Endometrium (tissue), 2 donors: Measurements from ENCODE around the gene HIPK3.

Experiments
- FAIRE-seq: peaks from 2 replicates; lab custom pipeline; 2012; peaks lifted over from hg19 to GRCh38; lab: Jason Lieb, UNC
- donor health status: control.
- donor health status: control.

Gene HIPK3

DNA sequence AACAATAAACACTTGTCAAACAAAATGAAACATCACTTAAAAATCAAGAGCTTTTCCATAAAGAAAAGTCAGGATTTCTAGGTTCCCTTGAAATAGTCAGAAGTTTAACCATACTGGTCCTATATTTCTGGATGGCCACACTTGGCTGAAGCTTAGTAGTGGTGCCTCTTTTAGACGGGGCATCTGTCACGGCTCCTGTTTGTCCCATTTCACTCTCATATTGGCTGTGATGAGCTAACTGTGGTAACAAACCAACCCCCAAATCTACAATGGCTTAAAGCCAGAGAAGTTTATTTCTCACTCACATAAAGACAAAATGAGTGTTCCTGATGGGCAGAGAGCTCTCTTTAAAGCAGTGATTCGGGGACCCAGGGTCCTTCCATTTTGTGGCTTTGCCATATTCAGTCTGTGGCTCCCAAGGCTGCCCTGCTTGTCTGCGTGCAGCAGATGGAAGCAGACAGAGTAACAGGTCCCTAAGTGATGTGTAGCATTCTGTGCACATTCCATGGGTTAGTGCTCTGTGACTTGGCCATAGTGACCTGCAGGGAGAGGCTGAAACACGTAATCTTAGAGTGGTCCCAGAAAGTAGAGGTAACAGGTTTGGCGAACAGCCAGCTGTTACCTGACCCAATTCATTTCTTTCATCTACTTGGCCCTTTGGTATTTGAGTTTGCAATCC, 137.4 kb downstream of the HIPK3 start:
- no peak for FAIRE-seq

DNA sequence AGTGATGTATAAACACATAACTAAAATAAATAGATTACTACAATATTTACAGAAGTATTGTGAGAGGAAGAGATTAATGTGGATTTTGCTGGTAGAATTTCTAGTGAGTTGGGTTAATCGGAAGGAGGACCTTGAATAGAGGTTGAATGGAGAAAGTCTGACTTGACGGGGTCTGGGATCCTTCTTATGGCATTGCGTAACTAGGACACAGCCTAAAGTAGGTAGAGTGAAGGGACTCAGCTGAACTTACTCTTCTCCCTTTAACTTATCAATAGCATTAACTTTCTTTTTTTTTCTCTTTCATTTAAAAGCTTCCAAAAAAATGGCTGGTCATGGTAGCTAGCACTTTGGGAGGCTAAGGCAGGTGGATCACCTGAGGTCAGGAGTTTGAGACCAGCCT, 139.2 kb downstream of the HIPK3 start:
- FAIRE-seq, result no peak

DNA sequence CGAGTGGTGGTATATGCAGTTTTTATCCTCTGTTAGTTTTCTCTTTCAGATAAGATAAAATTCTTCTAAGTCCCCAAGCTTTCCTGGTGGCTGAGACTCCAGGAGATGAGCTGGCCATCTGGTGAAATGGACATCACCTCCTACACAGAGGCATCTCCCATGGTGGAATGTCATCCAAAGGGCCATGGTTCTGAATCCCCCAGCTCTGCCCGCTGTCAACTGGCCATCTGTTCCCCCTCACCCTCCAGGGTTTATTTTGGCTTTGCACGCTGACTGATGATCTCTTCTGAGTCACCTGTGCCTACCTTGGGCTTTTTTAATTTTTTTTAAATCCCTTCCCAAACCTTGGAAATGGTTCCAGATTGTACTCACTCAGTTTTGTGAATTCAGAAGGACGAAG, 142.2 kb downstream of the HIPK3 start:
- no peak for FAIRE-seq

DNA sequence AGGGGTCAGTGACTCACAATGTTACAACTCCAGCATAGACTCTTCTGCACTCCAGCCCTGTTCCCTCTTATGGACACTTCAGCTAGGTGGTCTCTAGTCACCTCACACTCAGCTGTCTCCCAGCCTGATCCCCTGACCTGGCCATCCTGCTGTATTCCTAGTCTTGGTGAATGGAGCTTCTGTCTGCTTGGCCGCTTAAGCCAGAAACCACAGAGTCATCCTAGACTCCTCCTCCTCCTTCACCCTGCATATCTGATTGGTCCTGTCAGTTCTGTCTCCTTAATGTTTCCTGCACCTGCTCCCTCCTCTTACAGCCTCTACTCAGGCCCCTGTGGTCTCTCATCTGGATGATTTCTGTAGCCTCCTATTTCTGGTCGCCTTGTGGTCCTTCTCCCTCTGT, 144.9 kb downstream of the HIPK3 start:
- no peak for FAIRE-seq

DNA sequence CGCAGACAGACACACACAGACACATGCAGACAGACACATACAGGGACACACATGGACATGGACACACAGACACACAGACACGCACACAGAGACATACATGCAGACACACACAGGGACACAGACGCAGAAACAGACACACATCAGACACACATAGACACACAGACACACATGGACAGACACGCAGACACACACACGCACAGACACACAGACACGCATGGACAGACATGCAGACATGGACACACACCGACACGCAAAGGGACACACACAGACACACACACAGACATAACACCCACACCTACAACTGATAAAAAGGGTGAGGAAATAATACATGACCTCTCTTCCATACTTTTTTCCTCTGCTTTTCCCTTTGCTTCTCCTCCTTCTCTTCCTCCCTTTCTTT, 146.2 kb downstream of the HIPK3 start:
- no peak for FAIRE-seq

DNA sequence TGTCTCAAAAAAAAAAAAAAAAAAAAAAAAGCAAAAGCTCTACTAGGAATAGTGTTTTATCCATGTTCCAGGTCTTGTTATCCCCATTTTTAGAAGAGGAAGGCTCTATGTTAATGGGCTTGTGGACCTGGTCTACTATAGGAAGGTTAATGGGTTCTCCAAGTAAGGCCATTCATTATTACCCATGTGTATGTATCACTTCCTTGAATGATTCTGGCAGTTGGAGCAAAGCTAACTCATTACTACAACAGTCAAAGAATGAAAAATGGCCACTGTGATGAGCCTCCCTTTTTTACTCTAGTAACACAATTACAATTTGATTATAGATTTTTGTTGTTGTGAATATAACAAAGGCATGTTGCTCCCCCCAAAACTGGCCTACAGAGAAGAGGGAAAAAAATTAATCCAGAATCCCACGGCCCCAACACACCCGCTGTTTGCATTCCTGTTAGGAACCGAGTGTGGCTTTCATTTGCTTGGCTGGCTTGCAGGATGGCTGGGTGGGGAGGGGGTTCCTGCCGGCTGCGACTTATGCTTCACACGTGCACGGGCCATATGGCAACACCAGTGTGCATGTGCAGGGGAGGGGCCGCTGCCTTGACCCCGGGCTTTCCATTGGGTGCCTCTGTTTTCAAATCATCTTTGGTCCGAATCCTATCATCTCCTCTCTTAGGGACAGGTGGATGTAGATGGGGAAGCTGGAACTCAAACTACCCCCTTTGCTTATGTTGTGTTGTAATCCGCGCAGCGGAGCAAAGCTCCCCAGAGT, 148.8 kb downstream of the HIPK3 start:
- FAIRE-seq, result no peak
